Measurements from ENCODE around the gene DAP. TPM values are rescaled to one million over a fixed set of nuclear protein-coding genes. Genes with fewer than 3 reads are reported as not detected.

Gene DAP
- total RNA-seq, 1 experiment from 2014 or later: 47.7 TPM

- Mint-ChIP-seq H3K27ac (no peak overlapping the region), H3K27me3 (ENCODE audit: low read depth) (no peaks in the 10 kb centered on the region), H3K4me3 (no peak overlapping the region), H3K36me3 (peaks cover 21% of the 10 kb centered on the region), H3K4me1 (peaks cover 14% of the 10 kb centered on the region), H3K9me3 (peaks cover 6% of the 10 kb centered on the region)
- ATAC-seq: no peak
- TF ChIP-seq ZSCAN18 (CRISPR knock-in tag; IDR thresholded peaks at IDR 0.05) (no peak), ZNF532 (CRISPR knock-in tag; IDR thresholded peaks at IDR 0.05; ENCODE audit: borderline replicate concordance) (no peak), TP53 (CRISPR knock-in tag; IDR thresholded peaks at IDR 0.05) (no peak), MYBL2 (CRISPR knock-in tag; IDR thresholded peaks at IDR 0.05) (no peak), ZNF281 (CRISPR knock-in tag; IDR thresholded peaks at IDR 0.05) (no peak), ZNF512 (CRISPR knock-in tag; IDR thresholded peaks at IDR 0.05; ENCODE audit: borderline replicate concordance) (no peak)
- DNase-seq (ENCODE audit: low spot score): no peak
- POLR2A ChIA-PET: no interaction called here
- CTCF ChIA-PET: no interaction called here
Measured at GRCh38 chr5:10712574-10713366, 48.3 kb downstream of the DAP start.

- ChIA-PET CTCF (no interaction called here), POLR2A (no interaction called here)
- H3K4me1 Mint-ChIP-seq: peaks cover 23% of the 10 kb centered on the region
- no peak overlapping the region for H3K4me3 Mint-ChIP-seq
- H3K36me3 Mint-ChIP-seq: peaks cover 8% of the 10 kb centered on the region; the same call in 1 of the 2 replicates
- no peak overlapping the region for H3K27ac Mint-ChIP-seq
- H3K9me3 Mint-ChIP-seq: no peaks in the 10 kb centered on the region
- ATAC-seq (no peak), DNase-seq (ENCODE audit: low spot score) (no peak)
- H3K27me3 Mint-ChIP-seq (ENCODE audit: low read depth): no peaks in the 10 kb centered on the region
- TF ChIP-seq PREB (CRISPR knock-in tag; IDR thresholded peaks at IDR 0.05; ENCODE audit: borderline replicate concordance) (no peak), FOXP4 (CRISPR knock-in tag; IDR thresholded peaks at IDR 0.05) (no peak), ZSCAN18 (CRISPR knock-in tag; IDR thresholded peaks at IDR 0.05) (no peak), ZNF532 (CRISPR knock-in tag; IDR thresholded peaks at IDR 0.05; ENCODE audit: borderline replicate concordance) (no peak), IRF1 (CRISPR knock-in tag; IDR thresholded peaks at IDR 0.05) (no peak), GABPB1 (CRISPR knock-in tag; IDR thresholded peaks at IDR 0.05) (no peak), NFATC4 (CRISPR knock-in tag; IDR thresholded peaks at IDR 0.05) (no peak)
Measured at GRCh38 chr5:10711562-10711961, 49.5 kb downstream of the DAP start.
